ENCODE measurements around the gene RIPK4.

- TF ChIP-seq CTCF (IDR thresholded peaks at IDR 0.05) (no peak), POLR2A (IDR thresholded peaks at IDR 0.05; ENCODE audit: low read depth) (no peak), POLR2AphosphoS5 (IDR thresholded peaks at IDR 0.05) (no peak), EP300 (IDR thresholded peaks at IDR 0.05) (no peak)
These were observed 16.8 kb upstream of the RIPK4 start for GRCh38 chr21:41783476-41784180.

All from esophagus muscularis mucosa (tissue), 4 donors.